PC-3 (cell line): ENCODE measurements around the gene CHTF8. TPM values are rescaled to one million over a fixed set of nuclear protein-coding genes. Genes with fewer than 3 reads are reported as not detected.

Source experiments
- ATAC-seq: fragments of 200-7000 bp; cut with Tn5 transposase; 2 replicates; pipeline ENCODE4 v1.9.1; 2020; ENCODE audit warnings: mild to moderate bottlenecking, moderate library complexity
- BruUV-seq: library from RNA; stranded (reverse); fragments of 400-500 nt; replicated peaks from 2 replicates; lab custom pipeline; 2021; lab: Mats Ljungman, UMichigan
- CTCF ChIA-PET: fragments of 300-600 bp; sonication (Branson Sonifier 250); formaldehyde crosslinking; loops from one replicate; lab custom pipeline; 2022; ENCODE audit warnings: antibody characterized with exemption; lab: Charles Lee
- POLR2A ChIA-PET: fragments of 300-600 bp; sonication (Branson Sonifier 250); formaldehyde crosslinking; loops from one replicate; lab custom pipeline; 2022; ENCODE audit warnings: antibody characterized with exemption; ENCODE audit not compliant: unreplicated experiment; lab: Charles Lee
- DNase-seq: peaks from one replicate; pipeline ENCODE4 v3.0.0-alpha.2; 2015
- H2AFZ ChIP-seq: fragments of 300-600 bp; sonication (generic); 2 replicates; pipeline ENCODE4 v1.6.0; 2016; ENCODE audit warnings: antibody characterized with exemption, low read length
- H3F3A ChIP-seq: fragments of 300-600 bp; sonication (generic); one replicate; pipeline ENCODE4 v1.6.0; 2017; ENCODE audit warnings: antibody characterized with exemption, low read length, control low read depth, mild to moderate bottlenecking; ENCODE audit not compliant: unreplicated experiment
- H3K27ac ChIP-seq: fragments of 300-600 bp; sonication (generic); 2 replicates; pipeline ENCODE4 v1.5.1; 2016; ENCODE audit warnings: mild to moderate bottlenecking, low read length
- H3K27me3 ChIP-seq: fragments of 300-600 bp; sonication (generic); 2 replicates; pipeline ENCODE4 v1.6.1; 2016; ENCODE audit warnings: low read length, mixed read lengths
- H3K36me3 ChIP-seq: fragments of 300-600 bp; sonication (generic); 2 replicates; pipeline ENCODE4 v1.6.1; 2016; ENCODE audit warnings: low read depth, mixed run types, low read length, mixed read lengths
- H3K4me1 ChIP-seq: fragments of 300-600 bp; sonication (generic); 2 replicates; pipeline ENCODE4 v1.5.1; 2016; ENCODE audit warnings: low read length; ENCODE audit not compliant: insufficient read depth
- H3K4me2 ChIP-seq: fragments of 300-600 bp; sonication (generic); 2 replicates; pipeline ENCODE4 v1.6.0; 2016; ENCODE audit warnings: low read length
- H3K4me3 ChIP-seq: fragments of 300-600 bp; sonication (generic); 2 replicates; pipeline ENCODE4 v1.5.1; 2016; ENCODE audit warnings: mild to moderate bottlenecking, low read length, mixed read lengths
- H3K79me2 ChIP-seq: fragments of 300-600 bp; sonication (generic); 2 replicates; pipeline ENCODE4 v1.6.1; 2017; ENCODE audit warnings: low read length, mixed read lengths
- H3K9ac ChIP-seq: fragments of 300-600 bp; sonication (generic); 2 replicates; pipeline ENCODE4 v1.6.0; 2016; ENCODE audit warnings: mild to moderate bottlenecking, low read length
- H3K9me2 ChIP-seq: fragments of 300-600 bp; sonication (generic); replicated peaks from 2 replicates; pipeline ENCODE4 v1.6.1; 2016; ENCODE audit warnings: mixed run types, low read length, mixed read lengths
- H3K9me3 ChIP-seq: fragments of 300-600 bp; sonication (generic); 2 replicates; pipeline ENCODE4 v1.6.1; 2016; ENCODE audit warnings: low read length, mixed read lengths
- H4K20me1 ChIP-seq: fragments of 300-600 bp; sonication (generic); 2 replicates; pipeline ENCODE4 v1.6.1; 2016; ENCODE audit warnings: low read length, mixed read lengths
- CTCF ChIP-seq: fragments of 300-600 bp; sonication (generic); conservative IDR thresholded peaks from 2 replicates; pipeline ENCODE4 v1.5.1; 2017; ENCODE audit warnings: antibody characterized with exemption, low read depth, mild to moderate bottlenecking, low read length
- EZH2 ChIP-seq: fragments of 300-600 bp; sonication (generic); IDR thresholded peaks from one replicate; pipeline ENCODE4 v1.6.1; 2017; ENCODE audit warnings: antibody characterized with exemption, mild to moderate bottlenecking, low read length; ENCODE audit not compliant: unreplicated experiment
- EZH2phosphoT487 ChIP-seq: fragments of 300-600 bp; sonication (generic); IDR thresholded peaks from 2 replicates; pipeline ENCODE4 v1.6.1; 2018; ENCODE audit warnings: mild to moderate bottlenecking, antibody characterized with exemption, low read length, borderline replicate concordance
- intact Hi-C: fragments of 100-400 bp; cut with micrococcal nuclease; formaldehyde crosslinking; loops from 2 replicates; pipeline ENCODE4 v1.9.0; 2023
- total RNA-seq: library from RNA; depleted of rRNA; stranded (reverse); fragments of >200 nt; gene quantifications from 2 replicates; pipeline ENCODE4 v1.2.3, GENCODE V29; 2014

Gene CHTF8
- total RNA-seq, 1 experiment from 2014 or later, result 45.9 TPM

GRCh38 chr16:69111216-69111875 is 21.0 kb downstream of the CHTF8 start:
- Histone ChIP-seq H3K4me2 (peak overlapping the region; percentile 31; the same call in 1 of the 2 replicates), H2AFZ (no peak overlapping the region), H4K20me1 (peaks cover 45% of the 10 kb centered on the region), H3K4me3 (no peak overlapping the region), H3K27me3 (no peaks in the 10 kb centered on the region), H3K4me1 (peaks cover 37% of the 10 kb centered on the region), H3F3A (peaks cover 6% of the 10 kb centered on the region), H3K9me2 (no peaks in the 10 kb centered on the region), H3K79me2 (peaks cover 52% of the 10 kb centered on the region), H3K9ac (no peak overlapping the region), H3K9me3 (no peaks in the 10 kb centered on the region), H3K27ac (peak overlapping the region; percentile 32; the same call in 1 of the 2 replicates), H3K36me3 (peaks cover 63% of the 10 kb centered on the region)
- ChIA-PET POLR2A (interaction anchor here (0.6 kb wide), 1 partner anchor 91 kb away, joined by 5 read pairs; no protein-coding TSS in a partner anchor), CTCF (no interaction called here)
- intact Hi-C loops, result no loop called here
- BruUV-seq, result no TSS peak
- DNase-seq (no peak), ATAC-seq (no peak)
- TF ChIP-seq EZH2phosphoT487, result no peak
- TF ChIP-seq CTCF, result no peak
- TF ChIP-seq EZH2, result no peak

GRCh38 chr16:69110406-69110805 is 22.0 kb downstream of the CHTF8 start:
- Histone ChIP-seq H3K36me3 (peaks cover 60% of the 10 kb centered on the region), H3K4me1 (peaks cover 39% of the 10 kb centered on the region), H3K9ac (no peak overlapping the region), H3K27me3 (no peaks in the 10 kb centered on the region), H4K20me1 (peaks cover 45% of the 10 kb centered on the region), H3K4me2 (peak overlapping the region; percentile 46), H3K79me2 (peaks cover 58% of the 10 kb centered on the region), H3K9me3 (no peaks in the 10 kb centered on the region), H2AFZ (no peak overlapping the region), H3K9me2 (no peaks in the 10 kb centered on the region), H3K27ac (no peak overlapping the region), H3F3A (peaks cover 6% of the 10 kb centered on the region), H3K4me3 (peak overlapping the region; percentile 30; the same call in 1 of the 2 replicates)
- intact Hi-C loops, result no loop called here
- CTCF ChIA-PET, result no interaction called here
- ATAC-seq, result no peak
- no peak for DNase-seq
- TF ChIP-seq EZH2, result no peak
- no peak for TF ChIP-seq CTCF
- TF ChIP-seq EZH2phosphoT487, result no peak
- POLR2A ChIA-PET, result interaction anchor here (0.6 kb wide), 1 partner anchor 158 kb away, joined by 3 read pairs; no protein-coding TSS in a partner anchor
- BruUV-seq, result no TSS peak

GRCh38 chr16:69109486-69110270 is 22.7 kb downstream of the CHTF8 start:
- intact Hi-C loops, result no loop called here
- no peak for TF ChIP-seq EZH2
- TF ChIP-seq EZH2phosphoT487, result no peak
- TF ChIP-seq CTCF, result no peak
- Histone ChIP-seq H3K79me2 (peaks cover 63% of the 10 kb centered on the region), H3K9me3 (no peaks in the 10 kb centered on the region), H3K4me3 (peak overlapping the region; percentile 98), H3K4me1 (peaks cover 42% of the 10 kb centered on the region), H4K20me1 (peaks cover 45% of the 10 kb centered on the region), H3F3A (peaks cover 6% of the 10 kb centered on the region), H2AFZ (no peak overlapping the region), H3K4me2 (peak overlapping the region; percentile 97), H3K9ac (no peak overlapping the region), H3K36me3 (peaks cover 56% of the 10 kb centered on the region), H3K27me3 (no peaks in the 10 kb centered on the region), H3K27ac (no peak overlapping the region), H3K9me2 (no peaks in the 10 kb centered on the region)
- BruUV-seq, result no TSS peak
- ChIA-PET POLR2A (no interaction called here), CTCF (no interaction called here)
- DNase-seq, result no peak
- ATAC-seq, result no peak
